GM21447 (cell line): ENCODE data around the gene ANKDD1B.

Experiments
- ATAC-seq: cut with Tn5 transposase; IDR thresholded peaks from one replicate; pipeline ENCODE4 v1.9.1; 2021; ENCODE audit not compliant: unreplicated experiment

Gene ANKDD1B

DNA sequence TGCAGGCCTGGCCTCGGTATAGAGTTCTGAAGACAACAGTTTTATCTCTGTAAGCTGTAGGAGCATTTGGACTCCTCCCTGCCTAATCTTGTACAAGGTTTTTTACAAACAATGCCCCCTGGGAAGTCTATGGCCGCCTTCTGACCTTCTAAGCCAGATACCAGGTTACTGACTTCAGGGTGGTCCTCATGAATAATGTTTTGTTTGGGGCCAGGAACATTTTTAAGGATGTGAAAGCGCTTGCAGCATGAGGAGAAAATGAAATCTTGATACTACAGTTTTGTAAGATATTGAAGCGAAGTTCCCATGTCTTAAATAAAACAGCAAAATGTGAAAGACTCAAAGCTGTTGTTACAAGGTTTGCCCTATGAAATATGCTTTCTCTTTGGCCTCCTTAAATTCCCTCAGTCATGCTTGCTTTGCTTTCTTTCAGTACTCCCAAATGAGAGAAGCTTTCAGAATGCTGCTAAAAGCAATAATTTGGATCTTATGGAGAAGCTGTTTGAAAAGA is 5.2 kb downstream of the ANKDD1B start:
- ATAC-seq, result no peak

DNA sequence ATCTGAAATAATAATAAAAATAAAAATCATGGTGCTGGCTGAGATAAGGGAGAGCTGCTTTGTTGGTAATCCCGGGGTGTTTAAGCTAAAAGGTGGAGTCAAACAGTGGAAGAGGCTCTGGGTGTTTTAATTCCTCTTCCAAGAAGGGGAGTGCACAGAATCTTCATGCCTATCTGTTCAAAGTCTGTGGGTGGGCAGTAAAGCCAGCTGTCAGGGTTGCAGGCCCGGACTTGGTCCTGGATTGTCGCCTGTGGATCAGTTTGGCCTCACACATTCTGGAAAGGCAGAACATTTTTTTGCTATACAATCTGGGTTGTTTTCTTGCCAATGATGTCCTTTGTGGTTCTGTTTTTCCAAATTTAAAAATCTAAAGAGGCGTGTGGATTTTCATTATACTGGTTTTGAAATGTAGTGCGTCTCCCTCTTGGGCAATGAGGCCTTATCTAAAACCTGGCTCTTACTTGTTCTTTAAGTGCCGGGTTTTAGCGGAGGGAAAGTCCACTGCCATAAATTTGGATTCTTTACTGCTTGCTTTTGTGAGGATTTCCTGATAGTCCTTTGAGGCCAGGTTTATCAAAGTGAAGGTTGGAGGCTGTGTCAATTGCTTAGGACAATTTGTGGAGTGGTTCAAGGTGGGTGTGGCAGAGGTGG is 5.8 kb downstream of the ANKDD1B start:
- no peak for ATAC-seq

DNA sequence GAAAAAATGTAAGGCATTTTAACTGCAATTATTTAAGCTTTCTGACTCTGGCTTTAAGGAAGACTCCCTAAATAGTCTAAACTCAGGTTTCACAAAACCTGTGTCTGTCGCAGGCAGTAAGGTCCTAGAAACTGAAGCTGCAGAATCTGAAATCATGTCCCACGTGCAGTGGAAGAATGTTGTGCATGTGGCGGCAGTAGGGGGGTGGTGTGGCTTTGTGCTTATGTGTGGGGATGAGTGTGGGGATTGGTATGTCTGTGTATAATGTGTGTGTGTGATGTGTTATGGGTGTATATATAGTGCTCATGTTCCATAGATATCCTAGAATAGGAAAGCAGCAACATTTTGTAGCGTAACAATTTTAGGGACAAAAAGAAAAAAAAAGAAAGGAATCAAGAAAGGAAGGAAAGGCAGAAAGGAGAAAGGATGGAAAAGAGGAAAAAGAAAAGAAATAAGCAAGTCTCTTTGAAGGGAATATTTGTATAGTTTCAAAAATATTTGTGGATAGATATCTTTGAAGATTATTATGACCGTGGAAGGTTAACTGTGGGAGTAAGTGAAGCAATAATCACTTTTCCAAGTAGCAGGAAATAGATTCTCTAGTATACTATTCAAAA is 6.6 kb downstream of the ANKDD1B start:
- no peak for ATAC-seq

DNA sequence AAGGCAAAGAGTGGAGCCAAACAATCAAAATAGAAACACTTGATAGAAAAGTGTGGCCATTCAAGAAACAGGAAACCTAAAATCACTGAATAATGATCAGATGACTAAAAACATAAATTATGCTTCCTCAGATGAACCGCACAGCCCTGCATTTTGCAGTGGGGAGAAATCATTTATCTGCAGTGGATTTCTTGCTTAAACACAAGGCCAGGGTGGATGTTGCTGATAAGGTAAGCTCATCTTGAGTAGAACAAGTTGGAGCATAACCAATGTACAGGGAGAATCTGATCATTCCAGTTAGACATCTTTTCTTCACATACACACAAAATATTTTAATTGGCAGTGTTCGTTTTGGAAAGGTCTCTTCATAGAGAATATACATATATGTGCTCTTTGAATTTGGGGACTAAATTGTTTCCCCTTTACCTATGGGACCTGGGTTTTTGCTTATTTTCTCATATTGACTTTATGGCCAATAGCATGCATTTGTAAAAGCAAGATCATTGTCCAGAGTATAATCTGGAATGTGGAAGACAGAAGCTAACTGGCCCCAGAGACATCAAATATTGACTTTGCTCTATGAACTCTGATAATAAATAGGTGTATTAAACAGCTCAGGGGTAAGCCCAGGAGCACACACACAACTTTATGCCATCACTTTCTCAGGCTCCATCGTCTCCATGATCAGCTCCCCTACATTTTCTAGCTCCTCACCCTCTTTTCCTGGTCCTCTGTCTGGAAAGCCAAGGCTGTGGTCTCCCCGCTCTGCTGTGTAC is 9.1 kb downstream of the ANKDD1B start:
- no peak for ATAC-seq

DNA sequence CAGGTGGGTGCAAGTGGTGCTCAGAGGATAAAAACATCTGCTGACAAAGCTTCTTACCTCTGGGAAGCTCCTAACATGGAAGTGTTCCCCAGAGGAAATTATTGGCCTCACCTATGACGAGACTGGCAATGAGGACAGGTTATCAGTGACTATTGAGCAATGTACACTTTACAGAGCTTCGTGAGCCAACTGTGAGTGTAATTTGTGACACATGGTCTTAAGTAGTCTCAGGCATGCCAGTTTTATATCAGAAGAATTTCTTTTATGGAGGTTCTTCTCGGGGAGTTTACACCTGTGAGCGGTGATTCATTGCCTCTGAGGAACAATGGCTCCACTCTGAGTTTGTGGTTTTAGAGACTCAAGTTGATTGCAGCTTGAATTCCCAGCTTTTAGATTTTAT is 11.3 kb downstream of the ANKDD1B start:
- ATAC-seq, result no peak

DNA sequence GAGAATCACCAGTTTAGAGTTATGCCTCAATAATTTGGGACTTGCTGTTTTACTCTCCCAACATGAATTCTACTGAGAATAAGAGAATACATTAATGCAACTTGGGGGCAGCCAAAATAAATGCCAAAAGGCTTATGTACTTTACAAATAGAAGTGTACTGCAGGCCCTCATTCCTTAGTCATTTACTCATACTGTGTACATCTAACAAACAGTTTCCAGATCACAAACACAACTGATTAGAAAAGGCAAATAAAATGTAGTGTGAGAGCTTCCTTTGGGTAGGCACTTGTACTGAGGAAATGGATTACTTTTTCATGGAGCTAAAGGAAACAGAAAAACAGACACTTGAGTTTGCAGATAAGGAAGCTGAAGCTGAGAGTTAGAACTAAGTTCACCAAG is 12.6 kb downstream of the ANKDD1B start:
- no peak for ATAC-seq

DNA sequence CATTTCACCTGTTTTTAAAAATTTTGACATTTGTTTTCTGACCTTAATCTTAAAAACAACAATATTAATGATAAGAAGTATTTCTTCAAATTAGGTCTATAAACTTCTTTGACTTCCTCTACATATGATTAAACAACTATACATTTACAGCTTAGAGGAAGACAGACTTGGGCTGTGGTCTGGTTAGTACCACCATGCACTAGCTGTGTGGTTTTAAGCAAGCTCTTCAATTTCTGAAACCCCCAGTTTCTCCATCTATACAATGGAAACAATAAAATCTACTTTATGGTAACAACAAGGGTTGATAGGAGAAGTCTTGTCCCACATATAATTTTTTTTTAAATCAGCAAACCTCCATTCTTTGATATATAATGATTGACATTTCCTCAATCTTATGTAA is 15.7 kb downstream of the ANKDD1B start:
- no peak for ATAC-seq

DNA sequence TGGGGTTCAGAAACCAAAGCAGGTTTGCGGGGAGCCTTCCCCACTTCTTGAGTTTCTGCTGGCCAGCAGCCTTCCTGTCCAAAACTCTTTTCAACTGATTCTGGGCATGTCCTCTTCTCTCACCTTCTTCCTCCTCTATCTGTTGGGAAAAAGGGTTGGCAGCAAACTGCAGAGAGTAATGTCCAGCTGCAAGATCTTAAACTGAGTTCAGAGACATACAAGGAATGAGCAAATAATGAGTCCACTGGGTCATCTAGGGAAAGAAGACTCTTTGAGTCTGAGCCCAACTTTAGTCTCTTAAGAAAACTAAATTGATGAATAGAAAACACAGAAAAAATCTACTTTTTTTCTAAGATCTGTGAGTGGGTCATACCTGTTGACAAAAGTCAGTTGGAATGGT is 16.5 kb downstream of the ANKDD1B start:
- no peak for ATAC-seq

DNA sequence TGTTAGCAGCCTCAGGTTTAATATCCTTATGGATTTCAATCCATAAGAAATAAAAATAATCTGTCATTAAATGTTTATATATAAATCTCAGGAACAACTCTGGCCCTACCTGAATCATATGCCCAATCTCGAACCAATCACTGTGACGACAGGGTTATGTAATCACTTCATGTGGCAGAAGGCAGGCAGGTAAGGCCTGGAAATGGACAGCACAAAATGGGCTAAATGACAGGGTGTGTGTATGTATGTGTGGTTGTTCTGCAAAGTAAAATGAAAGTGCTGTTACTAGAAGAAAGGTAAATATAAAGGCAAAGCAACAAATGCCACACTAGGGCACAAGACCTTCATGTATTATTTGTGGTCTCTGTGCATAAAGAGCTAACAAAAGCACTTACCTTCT is 19.6 kb downstream of the ANKDD1B start:
- no peak for ATAC-seq

DNA sequence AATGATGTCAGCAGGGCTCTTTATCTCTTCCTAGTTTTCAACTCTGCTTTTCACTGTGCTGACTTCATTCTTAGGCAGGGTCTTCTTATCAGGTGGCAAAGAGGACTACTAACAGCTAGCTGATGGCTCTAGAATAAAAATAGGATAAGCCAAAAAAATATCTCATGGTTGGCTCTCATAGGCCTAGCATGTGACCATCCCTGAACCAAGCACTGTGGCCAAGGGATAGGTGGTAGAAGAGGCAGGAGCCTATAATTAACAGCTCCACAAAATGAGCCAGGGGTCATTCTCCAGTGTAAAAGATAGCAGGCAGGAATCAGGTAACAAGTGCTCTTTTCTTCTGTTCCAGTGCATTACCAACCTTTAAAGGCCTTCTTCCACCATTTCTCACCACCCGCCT is 21.1 kb downstream of the ANKDD1B start:
- ATAC-seq, result no peak

DNA sequence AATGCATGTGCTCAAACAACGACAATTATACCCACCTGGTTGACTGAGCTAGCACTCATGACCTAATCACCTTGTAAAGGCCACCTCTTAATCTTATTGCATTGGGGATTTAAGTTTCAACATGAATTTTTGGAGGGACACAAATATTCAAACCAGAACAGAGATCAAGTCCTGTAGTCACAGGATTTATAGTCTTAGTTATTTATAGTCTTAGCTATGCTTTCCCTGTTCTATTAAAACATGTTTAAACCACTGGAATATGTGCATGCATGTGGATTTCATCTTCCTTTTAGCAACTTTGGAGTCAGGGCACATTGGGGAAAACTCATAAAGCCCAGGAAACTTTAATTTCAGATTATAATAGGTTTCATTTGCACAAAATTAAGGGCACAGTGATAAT is 26.7 kb downstream of the ANKDD1B start:
- ATAC-seq, result no peak

DNA sequence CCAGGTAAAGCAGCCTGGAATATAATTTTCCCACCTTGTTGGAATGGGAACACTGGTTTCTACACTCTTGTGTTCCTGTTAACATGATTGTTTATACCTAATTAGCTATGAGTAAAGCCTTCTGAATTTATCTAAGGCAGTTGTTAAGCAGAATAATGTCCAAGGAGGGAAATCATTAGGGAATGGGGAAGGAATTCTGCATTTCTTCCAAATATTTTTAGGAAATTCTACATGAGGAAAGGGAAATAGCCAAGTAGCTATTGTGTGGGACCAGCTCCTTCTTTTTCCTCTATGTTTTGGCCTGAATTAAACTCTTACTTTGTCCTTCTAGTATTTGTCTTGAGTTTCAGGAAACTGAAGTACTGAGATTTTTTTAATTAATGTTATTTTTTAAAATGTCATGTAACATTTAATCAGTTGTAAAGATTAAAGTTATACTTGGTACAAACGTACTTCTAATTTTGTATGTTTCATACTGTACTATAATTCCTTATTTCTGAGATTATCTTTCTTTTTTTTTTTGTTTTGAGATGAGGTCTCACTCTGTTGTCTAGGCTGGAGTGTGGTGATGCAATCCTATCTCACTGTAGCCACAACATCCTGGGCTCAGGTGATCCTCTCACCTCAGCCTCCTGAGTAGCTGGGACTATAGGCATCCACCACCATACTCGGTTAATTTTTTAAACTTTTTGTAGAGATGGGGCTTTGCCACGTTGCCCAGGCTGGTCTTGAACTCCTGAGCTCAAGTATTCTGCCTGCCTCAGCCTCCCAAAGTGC is 28.5 kb downstream of the ANKDD1B start:
- no peak for ATAC-seq

DNA sequence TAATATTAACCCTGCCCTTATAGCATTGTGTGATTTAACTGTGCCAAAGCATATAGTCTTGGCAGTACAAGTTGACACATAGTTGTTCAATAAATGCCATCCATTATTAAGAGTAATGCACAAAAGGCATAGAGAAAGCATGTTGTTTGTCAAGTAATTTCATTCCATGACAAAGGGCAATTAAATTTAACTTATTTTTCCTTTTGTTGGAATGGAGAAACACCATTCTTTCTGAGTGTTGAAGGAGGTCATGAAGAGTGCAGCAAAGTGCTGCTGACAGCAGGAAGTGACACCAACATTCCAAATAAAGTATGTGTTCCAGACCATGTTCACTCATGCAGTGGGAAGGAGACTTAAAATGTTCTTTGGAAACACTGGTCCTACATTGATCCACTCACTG is 29.1 kb downstream of the ANKDD1B start:
- no peak for ATAC-seq

DNA sequence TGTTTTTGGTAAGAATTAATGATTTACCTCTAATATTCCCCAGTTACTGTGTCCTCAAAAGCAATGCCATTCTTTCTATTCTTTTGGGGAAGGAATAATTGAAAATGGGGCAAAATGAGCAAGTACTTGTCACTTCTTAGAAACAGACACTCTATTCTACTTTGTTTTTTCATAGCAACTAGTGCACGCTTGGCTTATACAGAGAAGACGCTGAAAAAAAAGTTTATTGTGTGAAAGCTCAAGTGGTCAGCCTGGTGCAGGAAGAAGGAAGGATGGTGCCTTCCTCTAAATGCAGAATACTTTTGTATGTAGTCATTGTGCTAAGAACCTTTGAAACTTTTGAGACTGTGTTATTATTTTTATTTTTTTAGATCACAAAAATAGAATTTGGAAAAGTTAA is 29.6 kb downstream of the ANKDD1B start:
- no peak for ATAC-seq

DNA sequence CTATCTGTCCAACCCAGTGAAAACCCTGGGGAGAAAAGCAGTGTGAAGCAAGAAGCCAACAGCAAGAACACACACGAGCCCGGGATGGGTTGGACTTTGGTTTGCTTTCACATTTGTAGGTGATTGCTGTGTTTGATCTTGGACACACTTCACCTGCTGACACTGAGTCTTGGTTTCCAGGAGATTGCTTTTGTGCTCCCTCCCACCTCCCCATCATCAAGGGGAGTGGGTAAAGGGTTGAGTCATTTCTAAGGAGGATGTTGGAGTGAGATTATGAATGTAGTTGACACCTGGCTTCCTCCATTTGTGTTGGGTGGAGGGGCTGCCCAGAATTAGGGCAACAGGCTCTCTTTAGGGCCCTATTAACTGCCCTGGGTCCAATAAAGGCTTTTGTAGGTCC is 37.5 kb downstream of the ANKDD1B start:
- no peak for ATAC-seq

DNA sequence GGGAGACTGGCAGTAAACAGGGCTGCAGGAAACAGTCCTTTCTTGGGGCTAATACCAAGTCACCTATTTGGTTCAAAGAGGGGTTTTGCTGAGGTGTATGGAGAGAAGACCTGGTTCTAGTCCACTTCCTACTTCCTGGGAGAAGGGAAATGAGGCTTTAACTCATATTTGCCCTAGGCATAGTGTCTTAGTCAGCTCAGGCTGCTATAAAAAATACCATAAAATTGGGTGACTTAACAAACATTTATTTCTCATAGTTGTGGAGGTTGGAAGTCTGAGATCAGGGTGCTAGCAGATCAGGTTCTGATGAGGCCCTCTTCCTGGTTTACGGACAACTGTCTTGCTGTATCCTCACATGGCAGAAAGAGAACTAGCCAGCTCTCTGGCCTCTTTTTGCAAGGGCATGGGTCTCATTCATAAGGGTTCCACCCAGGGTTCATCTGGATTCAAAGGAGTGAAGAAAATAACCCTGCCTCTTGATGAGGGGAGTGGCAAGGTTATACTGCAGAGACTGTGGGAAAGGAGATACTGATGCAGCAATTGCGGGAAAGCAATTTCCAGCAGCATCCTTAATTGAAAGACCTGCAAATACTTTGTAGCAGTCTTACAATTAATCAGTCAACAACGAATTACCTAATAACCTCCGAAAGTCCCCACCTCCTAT is 40.5 kb downstream of the ANKDD1B start:
- ATAC-seq, result no peak

DNA sequence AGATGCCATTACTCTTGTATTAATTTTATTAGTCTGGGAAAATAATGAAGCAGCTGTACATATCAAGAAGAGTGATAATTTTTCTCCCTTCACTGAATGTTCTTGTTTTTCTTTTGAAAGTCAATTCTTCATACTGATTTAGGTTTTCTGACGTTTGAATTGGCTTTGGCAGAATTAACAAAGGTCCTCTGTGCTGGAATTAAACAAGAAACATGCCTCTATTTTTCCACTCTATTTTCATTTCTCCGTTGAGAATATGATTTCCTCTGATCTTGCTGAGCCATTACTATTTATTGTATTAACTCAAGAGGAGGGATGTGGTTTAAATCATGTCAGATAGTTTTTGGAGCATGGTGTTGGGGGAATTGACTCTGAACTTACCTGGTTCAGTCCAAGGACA is 42.3 kb downstream of the ANKDD1B start:
- no peak for ATAC-seq

DNA sequence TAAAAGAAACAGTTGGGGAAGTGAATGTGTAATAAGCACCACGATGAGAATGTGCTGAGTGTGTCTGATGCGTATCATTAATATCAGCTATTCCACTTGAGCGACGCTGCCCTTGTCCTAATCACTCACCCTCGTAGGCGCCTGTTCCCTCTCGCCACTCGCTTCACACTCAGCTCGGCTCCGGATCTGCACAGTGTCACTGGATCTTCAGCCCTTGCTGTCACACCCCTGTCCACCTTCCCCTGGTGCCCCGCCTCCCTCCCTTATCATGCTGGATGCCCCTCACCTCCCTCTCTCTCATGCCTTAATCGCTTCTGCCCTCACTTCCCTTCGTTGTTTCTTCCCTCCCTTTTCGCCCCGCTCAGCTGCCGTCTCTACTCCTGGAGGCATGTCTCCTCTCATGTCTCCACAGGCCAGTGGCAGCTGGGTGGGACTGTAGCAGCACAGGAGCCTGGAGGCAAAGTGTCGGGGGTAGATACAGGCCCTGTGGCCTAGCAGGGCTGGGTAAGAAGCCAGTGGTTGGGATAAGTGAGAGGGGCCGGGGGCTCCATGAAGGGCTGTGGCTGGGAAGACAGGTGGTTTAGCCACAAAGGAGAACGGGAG is 43.5 kb downstream of the ANKDD1B start:
- no peak for ATAC-seq

DNA sequence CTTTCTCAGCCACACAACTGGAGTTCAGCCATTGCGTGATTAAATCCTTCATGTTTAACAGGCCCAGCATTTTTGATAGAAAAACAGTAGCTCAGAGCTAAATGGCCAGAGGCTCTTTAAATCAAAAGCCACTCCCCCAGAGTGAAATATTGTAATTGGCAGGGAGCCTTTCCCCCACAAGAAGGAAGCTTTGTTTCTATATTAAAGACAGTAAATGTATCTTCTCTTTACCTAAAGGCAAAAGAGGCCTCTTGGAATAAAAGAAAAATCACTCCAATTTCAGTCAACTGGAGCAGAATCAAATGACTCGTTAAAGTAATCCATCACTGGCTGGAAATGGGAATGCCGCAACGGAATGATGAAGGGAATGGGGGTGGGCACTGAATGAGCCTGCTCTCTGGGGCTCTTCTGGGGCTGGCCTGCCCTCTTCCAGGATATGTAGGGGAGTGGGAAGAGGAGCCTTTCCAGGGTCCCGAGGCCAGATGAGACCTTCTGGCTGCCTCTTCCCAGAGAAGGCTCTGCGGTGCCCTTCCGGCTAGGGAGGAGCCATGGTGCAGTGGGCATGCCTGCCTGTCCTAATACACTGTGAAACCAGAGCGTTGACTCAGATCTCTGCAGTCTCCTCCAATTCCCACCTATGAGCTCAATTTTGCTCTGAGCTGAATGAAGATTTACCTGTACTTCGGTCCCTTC is 45.2 kb downstream of the ANKDD1B start:
- no peak for ATAC-seq
